ENCODE measurements around the gene SLC24A2. TPM values are rescaled to one million over a fixed set of nuclear protein-coding genes. Genes with fewer than 3 reads are reported as not detected.

Gene SLC24A2
- total RNA-seq (2022; extraction: Qiagen RNA extraction): not detected in 5 replicates

DNA sequence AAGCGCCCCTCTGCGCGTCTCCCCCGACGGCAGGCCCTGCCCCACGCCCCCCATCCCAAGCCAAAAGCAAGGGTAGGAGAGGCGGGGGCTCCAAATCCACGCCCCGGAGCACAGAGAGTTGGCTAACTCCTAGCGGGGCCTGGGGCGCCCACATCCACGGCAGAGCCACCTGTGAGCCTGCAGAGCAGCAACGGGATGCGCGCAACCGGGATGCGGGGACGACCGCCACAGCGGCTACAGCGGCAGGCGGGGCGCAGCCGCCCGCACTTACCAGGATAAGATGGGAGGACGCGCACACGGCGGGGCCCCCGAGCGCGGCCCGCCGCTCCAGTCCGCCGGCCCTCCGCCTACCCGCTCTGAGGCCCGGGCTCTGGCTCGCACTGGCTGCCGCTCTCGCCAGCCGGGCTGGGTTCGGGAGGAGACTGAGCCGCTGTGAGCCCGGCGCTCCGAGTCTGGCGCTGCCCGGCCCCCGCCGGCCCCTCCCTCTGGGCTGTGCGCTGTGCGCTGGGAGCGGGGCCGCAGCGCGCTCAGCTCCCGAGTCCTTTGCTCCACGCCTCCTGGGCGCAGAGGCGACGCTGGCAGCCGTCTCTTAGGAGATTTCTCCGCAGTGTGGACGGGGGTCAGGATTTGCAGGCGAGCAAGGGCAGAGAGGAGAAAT lies at the start of gene SLC24A2:
Gene SLC24A2, minus strand, starts transcription at position 424 of the 658 bp plus-strand sequence.

All from A549 treated with AZD2906 at 1 μM for 4 hours (cell line).